Body of pancreas (tissue), 4 donors: Measurements from ENCODE around the gene SOX10. TPM values are rescaled to one million over a fixed set of nuclear protein-coding genes. Genes with fewer than 3 reads are reported as not detected.

Experiments used
- ATAC-seq: fragments of 150-250 bp; one replicate; pipeline ENCODE4 v1.9.1; 2016
- DNase-seq, 4 donors: peaks; one replicate each; pipeline ENCODE4 v3.0.0-alpha.2; 2019
- H3K27ac ChIP-seq, 4 donors: fragments of 200-600 bp; sonication (generic); 1 replicate in 3 of 4; 2 replicates in 1 of 4; pipeline versions ENCODE4 v1.5.1 to v1.6.1; 2016 to 2019; ENCODE audit warnings: mild to moderate bottlenecking in 1 of 4, mixed read lengths in 1 of 4, moderate library complexity in 1 of 4
- H3K27me3 ChIP-seq, 2 donors: fragments of 200-600 bp; sonication (generic); one replicate each; pipeline ENCODE4 v1.6.0; 2016; ENCODE audit warnings: mild to moderate bottlenecking in 1 of 2
- H3K36me3 ChIP-seq, 2 donors: fragments of 200-600 bp; sonication (generic); replicated peaks in 1 of 2; 2 replicates each; pipeline ENCODE4 v1.5.1; 2016; ENCODE audit warnings: low read depth in 2 of 2; ENCODE audit not compliant: insufficient read depth in 1 of 2
- H3K4me1 ChIP-seq: fragments of 200-600 bp; sonication (generic); one replicate; pipeline ENCODE4 v1.6.0; 2016
- H3K4me3 ChIP-seq, 2 donors: fragments of 200-600 bp; sonication (generic); 1 replicate in 1 of 2; 2 replicates in 1 of 2; pipeline ENCODE4 v1.5.1; 2016 to 2019
- H3K9me3 ChIP-seq, 3 donors: fragments of 200-600 bp; sonication (generic); 1 replicate in 2 of 3; 2 replicates in 1 of 3; pipeline ENCODE4 v1.5.1; 2016
- CTCF ChIP-seq, 7 experiments: fragments of 450-650 bp in 4 of 7; fragments of 200-600 bp in 3 of 7; sonication (generic) in 3 of 7; IDR thresholded peaks; one replicate each; pipeline ENCODE4 v1.5.1; 2016 to 2019; ENCODE audit warnings: antibody characterized with exemption in 7 of 7
- POLR2A ChIP-seq, 3 donors: fragments of 450-650 bp; IDR thresholded peaks; one replicate each; pipeline ENCODE4 v1.6.1; 2016; ENCODE audit warnings: antibody characterized with exemption in 3 of 3, mild to moderate bottlenecking in 2 of 3
- WGBS, 2 donors: methylation state at CpG; one replicate each; pipeline ENCODE4 v1.1.5; 2017; 5-methylcytosine and 5-hydroxymethylcytosine counted together
- intact Hi-C: fragments of 100-400 bp; cut with DNase I; formaldehyde crosslinking; loops from one replicate; pipeline ENCODE4 v1.15.1; 2023
- total RNA-seq, 2 donors: library from RNA; depleted of rRNA; stranded (reverse); fragments of >200 nt; gene quantifications; one replicate each; pipeline ENCODE4 v1.1.0, GENCODE V29; 2016

SOX10 gene
- total RNA-seq, 2 donors from 2014 or later: 0.66 TPM; not detected in 1

GRCh38 chr22:37998543-37998942, 14.2 kb upstream of the SOX10 start:
- peaks cover 21% of the 10 kb centered on the region for H3K4me1 ChIP-seq
- H3K27me3 ChIP-seq: no peaks in the 10 kb centered on the region
- no peaks in the 10 kb centered on the region for H3K36me3 ChIP-seq
- no peak overlapping the region for H3K4me3 ChIP-seq
- TF ChIP-seq POLR2A (IDR thresholded peaks at IDR 0.05): no peak
- TF ChIP-seq CTCF (IDR thresholded peaks at IDR 0.05): no peak
- intact Hi-C loops: no loop called here
- no peak overlapping the region for H3K27ac ChIP-seq
- DNase-seq: peak in 1 of 4 donors; percentile 28
- peak; percentile 67 for ATAC-seq
- 36 to 59% methylated on average over 7 of the region's 7 CpGs for WGBS, 2 donors
- H3K9me3 ChIP-seq: no peaks in the 10 kb centered on the region

- intact Hi-C loops: no loop called here
- H3K36me3 ChIP-seq: no peaks in the 10 kb centered on the region
- TF ChIP-seq CTCF (IDR thresholded peaks at IDR 0.05) (no peak), POLR2A (IDR thresholded peaks at IDR 0.05) (no peak)
- no peak overlapping the region for H3K4me3 ChIP-seq
- 79 to 86% methylated on average over 6 to 8 of the region's 8 CpGs for WGBS, 2 donors
- H3K27ac ChIP-seq: no peak overlapping the region
- DNase-seq: no peak
- no peak for ATAC-seq
- no peaks in the 10 kb centered on the region for H3K9me3 ChIP-seq
- no peaks in the 10 kb centered on the region for H3K27me3 ChIP-seq
- H3K4me1 ChIP-seq: peaks cover 28% of the 10 kb centered on the region
Measured at GRCh38 chr22:37996515-37997246, 12.3 kb upstream of the SOX10 start.

GRCh38 chr22:37996079-37996478, 11.7 kb upstream of the SOX10 start:
- peaks cover 28% of the 10 kb centered on the region for H3K4me1 ChIP-seq
- H3K27me3 ChIP-seq: no peaks in the 10 kb centered on the region
- ATAC-seq: no peak
- H3K4me3 ChIP-seq: no peak overlapping the region
- no peak for DNase-seq
- no peak for TF ChIP-seq CTCF (IDR thresholded peaks at IDR 0.05)
- no peak for TF ChIP-seq POLR2A (IDR thresholded peaks at IDR 0.05)
- no peaks in the 10 kb centered on the region for H3K36me3 ChIP-seq
- H3K27ac ChIP-seq: no peak overlapping the region
- H3K9me3 ChIP-seq: no peaks in the 10 kb centered on the region
- 56 to 64% methylated on average over 3 to 4 of the region's 4 CpGs for WGBS, 2 donors
- intact Hi-C loops: no loop called here

- Histone ChIP-seq H3K9me3 (no peaks in the 10 kb centered on the region), H3K4me1 (peaks cover 28% of the 10 kb centered on the region), H3K27me3 (no peaks in the 10 kb centered on the region), H3K36me3 (no peaks in the 10 kb centered on the region), H3K27ac (no peak overlapping the region), H3K4me3 (no peak overlapping the region)
- WGBS, 2 donors: 92 to 96% methylated on average over 4 of the region's 4 CpGs
- ATAC-seq (no peak), DNase-seq (no peak)
- intact Hi-C loops: no loop called here
- TF ChIP-seq POLR2A (IDR thresholded peaks at IDR 0.05) (no peak), CTCF (IDR thresholded peaks at IDR 0.05) (no peak)
Measured at GRCh38 chr22:37995460-37995859, 11.1 kb upstream of the SOX10 start.

- Histone ChIP-seq H3K4me1 (peaks cover 24% of the 10 kb centered on the region), H3K36me3 (no peaks in the 10 kb centered on the region), H3K9me3 (no peaks in the 10 kb centered on the region), H3K4me3 (no peak overlapping the region), H3K27ac (no peak overlapping the region), H3K27me3 (no peaks in the 10 kb centered on the region)
- TF ChIP-seq POLR2A (IDR thresholded peaks at IDR 0.05) (no peak), CTCF (IDR thresholded peaks at IDR 0.05) (no peak)
- 79 to 93% methylated on average over 5 to 6 of the region's 6 CpGs for WGBS, 2 donors
- no peak for DNase-seq
- no peak for ATAC-seq
- intact Hi-C loops: no loop called here
Measured at GRCh38 chr22:37994982-37995381, 10.6 kb upstream of the SOX10 start.
